Measurements from ENCODE around the gene IFIH1. TPM values are rescaled to one million over a fixed set of nuclear protein-coding genes. Genes with fewer than 3 reads are reported as not detected.

The IFIH1 gene
- total RNA-seq, 2 experiments from 2014 or later, result 28.7 to 29.1 TPM

DNA sequence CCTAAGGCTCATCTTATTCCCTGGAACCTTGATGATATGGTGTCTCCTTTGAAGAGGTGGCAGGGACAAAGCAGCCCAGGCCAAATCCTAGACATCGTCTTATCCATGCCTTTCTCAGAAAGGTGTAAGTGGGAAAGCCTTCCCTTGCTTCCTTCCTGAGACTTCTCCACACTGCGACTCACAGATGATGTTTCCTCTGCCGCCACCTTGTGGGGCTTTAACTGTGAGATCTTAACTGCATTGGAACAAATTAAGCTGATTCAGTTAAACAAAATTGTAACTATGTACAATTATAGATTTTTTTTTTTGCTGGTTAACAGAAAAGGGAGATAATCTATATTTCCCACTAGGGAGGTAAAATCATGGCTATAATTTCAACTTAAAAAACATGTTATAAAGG is 15.5 kb upstream of the IFIH1 start:
- H3K9me3 Mint-ChIP-seq, result no peaks in the 10 kb centered on the region
- H3K27ac Mint-ChIP-seq, result no peak overlapping the region
- POLR2A ChIA-PET, result interaction anchor here (0.9 kb wide), 1 partner anchor 15 kb away, joined by 7 read pairs; the partner anchor contains the start of gene IFIH1
- no peaks in the 10 kb centered on the region for H3K4me1 Mint-ChIP-seq (ENCODE audit: low read depth)
- H3K36me3 Mint-ChIP-seq (ENCODE audit: low read depth), result no peaks in the 10 kb centered on the region
- CTCF ChIA-PET, result interaction anchor here (0.7 to 2.4 kb wide), 14 partner anchors 9 to 114 kb away, joined by 3 to 13 read pairs (median 4); partner anchors contain the start of genes GCA and IFIH1
- TF ChIP-seq, protein P1, sequence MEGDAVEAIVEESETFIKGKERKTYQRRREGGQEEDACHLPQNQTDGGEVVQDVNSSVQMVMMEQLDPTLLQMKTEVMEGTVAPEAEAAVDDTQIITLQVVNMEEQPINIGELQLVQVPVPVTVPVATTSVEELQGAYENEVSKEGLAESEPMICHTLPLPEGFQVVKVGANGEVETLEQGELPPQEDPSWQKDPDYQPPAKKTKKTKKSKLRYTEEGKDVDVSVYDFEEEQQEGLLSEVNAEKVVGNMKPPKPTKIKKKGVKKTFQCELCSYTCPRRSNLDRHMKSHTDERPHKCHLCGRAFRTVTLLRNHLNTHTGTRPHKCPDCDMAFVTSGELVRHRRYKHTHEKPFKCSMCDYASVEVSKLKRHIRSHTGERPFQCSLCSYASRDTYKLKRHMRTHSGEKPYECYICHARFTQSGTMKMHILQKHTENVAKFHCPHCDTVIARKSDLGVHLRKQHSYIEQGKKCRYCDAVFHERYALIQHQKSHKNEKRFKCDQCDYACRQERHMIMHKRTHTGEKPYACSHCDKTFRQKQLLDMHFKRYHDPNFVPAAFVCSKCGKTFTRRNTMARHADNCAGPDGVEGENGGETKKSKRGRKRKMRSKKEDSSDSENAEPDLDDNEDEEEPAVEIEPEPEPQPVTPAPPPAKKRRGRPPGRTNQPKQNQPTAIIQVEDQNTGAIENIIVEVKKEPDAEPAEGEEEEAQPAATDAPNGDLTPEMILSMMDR (IDR thresholded peaks at IDR 0.05), result peak; percentile 59
- peak; percentile 52 for DNase-seq
- H3K4me3 Mint-ChIP-seq, result no peak overlapping the region
- intact Hi-C loops (cut with micrococcal nuclease), result no loop called here
- peak; percentile 42 for ATAC-seq
- no peaks in the 10 kb centered on the region for H3K27me3 Mint-ChIP-seq

DNA sequence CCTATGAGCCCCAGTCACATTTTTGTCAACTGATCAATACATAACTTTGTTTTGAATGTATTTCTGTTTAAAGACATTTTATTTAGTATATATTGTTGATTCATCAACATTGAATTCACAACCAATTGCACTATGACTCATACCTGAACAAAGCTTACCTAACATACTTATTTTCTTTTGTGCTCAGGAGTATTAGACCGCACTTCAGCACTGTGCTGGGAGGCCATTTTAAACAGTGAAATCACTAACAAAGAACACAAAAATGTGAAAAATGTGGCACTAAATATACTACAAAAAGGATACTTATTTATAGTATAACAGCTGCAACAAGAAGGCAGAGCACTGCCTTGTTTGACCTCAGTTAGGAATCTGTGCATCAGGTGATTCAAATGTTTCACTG is 12.4 kb upstream of the IFIH1 start:
- DNase-seq, result no peak
- ChIA-PET CTCF (no interaction called here), POLR2A (no interaction called here)
- Mint-ChIP-seq H3K27me3 (no peaks in the 10 kb centered on the region), H3K36me3 (ENCODE audit: low read depth) (no peaks in the 10 kb centered on the region), H3K9me3 (no peaks in the 10 kb centered on the region), H3K4me3 (no peak overlapping the region), H3K27ac (no peak overlapping the region), H3K4me1 (ENCODE audit: low read depth) (no peaks in the 10 kb centered on the region)
- no peak for ATAC-seq
- TF ChIP-seq, protein P1 (IDR thresholded peaks at IDR 0.05), result no peak
- intact Hi-C loops (cut with micrococcal nuclease), result no loop called here

DNA sequence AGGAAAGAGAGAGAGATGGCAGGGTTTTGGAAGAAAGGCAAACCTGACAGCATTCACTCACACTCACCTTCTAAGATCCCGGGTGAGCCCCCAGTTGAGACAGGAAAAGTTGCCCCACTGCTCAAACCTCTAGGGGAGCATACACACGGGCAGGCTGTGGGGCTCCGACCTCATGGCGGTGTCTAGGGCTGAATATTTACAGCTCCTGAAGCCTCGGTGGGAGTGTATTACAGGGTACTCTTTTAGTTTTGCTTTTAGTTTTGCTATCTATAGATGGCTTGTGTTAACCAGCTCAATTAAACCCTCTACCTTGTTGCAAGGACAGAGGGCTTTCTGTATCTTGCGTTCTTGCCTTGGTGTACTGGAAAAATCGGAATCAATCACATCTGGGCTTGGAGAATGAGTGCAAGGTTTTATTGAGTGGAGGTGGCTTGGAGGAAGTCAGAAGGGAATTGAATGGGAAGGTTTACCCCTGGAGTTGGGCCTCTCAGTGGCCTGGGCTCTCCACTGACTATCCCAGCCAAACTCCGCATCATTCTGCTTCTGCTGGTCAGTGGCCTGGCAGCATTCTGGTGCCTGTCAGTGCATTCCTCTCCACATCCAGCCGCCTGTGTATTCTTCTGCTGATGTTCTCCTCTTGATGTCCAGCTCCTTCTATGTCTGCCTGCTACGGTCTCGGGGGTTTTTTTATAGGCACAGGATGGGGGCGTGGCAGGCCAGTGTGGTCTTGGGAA is 10.1 kb upstream of the IFIH1 start:
- ATAC-seq (peak; percentile 60), DNase-seq (no peak)
- Mint-ChIP-seq H3K36me3 (ENCODE audit: low read depth) (no peaks in the 10 kb centered on the region), H3K9me3 (no peaks in the 10 kb centered on the region), H3K27me3 (no peaks in the 10 kb centered on the region), H3K27ac (no peak overlapping the region), H3K4me3 (no peak overlapping the region), H3K4me1 (ENCODE audit: low read depth) (no peaks in the 10 kb centered on the region)
- POLR2A ChIA-PET, result interaction anchor here (1.1 kb wide), 1 partner anchor 10 kb away, joined by 3 read pairs; the partner anchor contains the start of gene IFIH1
- TF ChIP-seq, protein P1 (IDR thresholded peaks at IDR 0.05), result no peak
- CTCF ChIA-PET, result interaction anchor here (1.4 to 2.0 kb wide), 2 partner anchors 9 to 30 kb away, joined by 4 to 5 read pairs; no protein-coding TSS in a partner anchor
- intact Hi-C loops (cut with micrococcal nuclease), result no loop called here

DNA sequence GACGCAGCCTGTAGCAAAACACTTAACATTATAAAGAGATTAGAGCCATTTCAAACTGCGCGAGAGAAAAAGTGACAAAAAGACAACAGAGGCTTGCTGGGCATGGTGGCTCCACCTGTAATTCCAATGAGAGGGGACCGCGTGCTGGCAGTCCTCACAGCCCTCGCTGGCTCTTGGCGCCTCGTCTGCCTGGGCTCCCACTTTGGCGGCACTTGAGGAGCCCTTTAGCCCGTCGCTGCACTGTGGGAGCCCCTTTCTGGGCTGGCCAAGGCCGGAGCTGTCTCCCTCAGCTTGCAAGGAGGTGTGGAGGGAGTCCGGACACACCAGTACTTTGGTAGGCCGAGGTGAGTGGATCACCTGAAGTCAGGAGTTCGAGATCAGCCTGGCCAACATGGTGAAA is 9.3 kb upstream of the IFIH1 start:
- DNase-seq (no peak), ATAC-seq (no peak)
- ChIA-PET POLR2A (no interaction called here), CTCF (interaction anchor here (2.0 kb wide), 1 partner anchor 9 kb away, joined by 5 read pairs; no protein-coding TSS in a partner anchor)
- Mint-ChIP-seq H3K27ac (no peak overlapping the region), H3K4me1 (ENCODE audit: low read depth) (no peaks in the 10 kb centered on the region), H3K9me3 (no peaks in the 10 kb centered on the region), H3K4me3 (no peak overlapping the region), H3K27me3 (no peaks in the 10 kb centered on the region), H3K36me3 (ENCODE audit: low read depth) (no peaks in the 10 kb centered on the region)
- TF ChIP-seq, protein P1 (IDR thresholded peaks at IDR 0.05), result no peak
- intact Hi-C loops (cut with micrococcal nuclease), result no loop called here

DNA sequence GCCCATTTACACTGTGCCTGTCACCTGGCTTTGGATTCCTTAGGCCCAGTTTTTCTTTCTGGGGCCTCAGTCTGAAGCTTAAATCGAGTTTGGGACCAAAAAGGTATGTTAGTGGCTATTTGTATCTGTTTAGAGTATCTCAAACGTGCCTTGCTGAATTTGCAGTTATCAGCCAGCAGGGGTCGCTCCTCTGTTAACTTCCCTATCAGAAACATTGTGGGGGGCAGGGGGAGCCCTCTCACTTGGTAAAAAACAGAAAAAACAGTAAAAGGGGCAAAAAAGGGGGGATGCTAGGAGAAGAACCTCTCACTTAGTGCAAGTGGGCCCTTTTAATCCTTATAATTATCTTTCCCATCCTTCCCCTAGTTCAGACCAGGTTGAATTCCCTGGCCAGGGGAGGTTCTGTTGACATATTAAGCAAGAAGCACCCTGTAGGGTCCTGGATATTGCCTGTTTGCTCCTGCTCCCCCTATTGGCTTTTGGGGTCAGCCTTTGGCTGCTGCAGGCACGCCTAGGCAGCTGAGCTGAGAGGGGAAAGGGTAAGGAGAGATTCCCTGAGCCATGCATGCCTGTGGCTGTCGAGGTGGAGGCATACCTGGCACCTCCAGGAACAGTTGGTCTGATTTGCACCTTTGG is 8.8 kb upstream of the IFIH1 start:
- H3K27me3 Mint-ChIP-seq, result no peaks in the 10 kb centered on the region
- no peaks in the 10 kb centered on the region for H3K9me3 Mint-ChIP-seq
- intact Hi-C loops (cut with micrococcal nuclease), result no loop called here
- no peaks in the 10 kb centered on the region for H3K36me3 Mint-ChIP-seq (ENCODE audit: low read depth)
- CTCF ChIA-PET, result interaction anchor here (0.7 to 1.8 kb wide), 5 partner anchors 8 to 23 kb away, joined by 3 to 7 read pairs (median 3); partner anchors contain the start of gene IFIH1
- ATAC-seq (peak; percentile 60), DNase-seq (peak; percentile 52)
- H3K27ac Mint-ChIP-seq, result no peak overlapping the region
- H3K4me1 Mint-ChIP-seq (ENCODE audit: low read depth), result no peaks in the 10 kb centered on the region
- POLR2A ChIA-PET, result no interaction called here
- H3K4me3 Mint-ChIP-seq, result no peak overlapping the region
- TF ChIP-seq, protein P1 (IDR thresholded peaks at IDR 0.05), result peak; percentile 70

Data from activated CD8-positive, alpha-beta T cell treated with anti-CD3 and anti-CD28 coated beads for 36 hours (primary cell).